ENCODE measurements around the gene ANLN.
A peak's percentile ranks its signal among the peaks of the same experiment; 100 is the strongest.

ANLN gene, protein sequence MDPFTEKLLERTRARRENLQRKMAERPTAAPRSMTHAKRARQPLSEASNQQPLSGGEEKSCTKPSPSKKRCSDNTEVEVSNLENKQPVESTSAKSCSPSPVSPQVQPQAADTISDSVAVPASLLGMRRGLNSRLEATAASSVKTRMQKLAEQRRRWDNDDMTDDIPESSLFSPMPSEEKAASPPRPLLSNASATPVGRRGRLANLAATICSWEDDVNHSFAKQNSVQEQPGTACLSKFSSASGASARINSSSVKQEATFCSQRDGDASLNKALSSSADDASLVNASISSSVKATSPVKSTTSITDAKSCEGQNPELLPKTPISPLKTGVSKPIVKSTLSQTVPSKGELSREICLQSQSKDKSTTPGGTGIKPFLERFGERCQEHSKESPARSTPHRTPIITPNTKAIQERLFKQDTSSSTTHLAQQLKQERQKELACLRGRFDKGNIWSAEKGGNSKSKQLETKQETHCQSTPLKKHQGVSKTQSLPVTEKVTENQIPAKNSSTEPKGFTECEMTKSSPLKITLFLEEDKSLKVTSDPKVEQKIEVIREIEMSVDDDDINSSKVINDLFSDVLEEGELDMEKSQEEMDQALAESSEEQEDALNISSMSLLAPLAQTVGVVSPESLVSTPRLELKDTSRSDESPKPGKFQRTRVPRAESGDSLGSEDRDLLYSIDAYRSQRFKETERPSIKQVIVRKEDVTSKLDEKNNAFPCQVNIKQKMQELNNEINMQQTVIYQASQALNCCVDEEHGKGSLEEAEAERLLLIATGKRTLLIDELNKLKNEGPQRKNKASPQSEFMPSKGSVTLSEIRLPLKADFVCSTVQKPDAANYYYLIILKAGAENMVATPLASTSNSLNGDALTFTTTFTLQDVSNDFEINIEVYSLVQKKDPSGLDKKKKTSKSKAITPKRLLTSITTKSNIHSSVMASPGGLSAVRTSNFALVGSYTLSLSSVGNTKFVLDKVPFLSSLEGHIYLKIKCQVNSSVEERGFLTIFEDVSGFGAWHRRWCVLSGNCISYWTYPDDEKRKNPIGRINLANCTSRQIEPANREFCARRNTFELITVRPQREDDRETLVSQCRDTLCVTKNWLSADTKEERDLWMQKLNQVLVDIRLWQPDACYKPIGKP

DNA sequence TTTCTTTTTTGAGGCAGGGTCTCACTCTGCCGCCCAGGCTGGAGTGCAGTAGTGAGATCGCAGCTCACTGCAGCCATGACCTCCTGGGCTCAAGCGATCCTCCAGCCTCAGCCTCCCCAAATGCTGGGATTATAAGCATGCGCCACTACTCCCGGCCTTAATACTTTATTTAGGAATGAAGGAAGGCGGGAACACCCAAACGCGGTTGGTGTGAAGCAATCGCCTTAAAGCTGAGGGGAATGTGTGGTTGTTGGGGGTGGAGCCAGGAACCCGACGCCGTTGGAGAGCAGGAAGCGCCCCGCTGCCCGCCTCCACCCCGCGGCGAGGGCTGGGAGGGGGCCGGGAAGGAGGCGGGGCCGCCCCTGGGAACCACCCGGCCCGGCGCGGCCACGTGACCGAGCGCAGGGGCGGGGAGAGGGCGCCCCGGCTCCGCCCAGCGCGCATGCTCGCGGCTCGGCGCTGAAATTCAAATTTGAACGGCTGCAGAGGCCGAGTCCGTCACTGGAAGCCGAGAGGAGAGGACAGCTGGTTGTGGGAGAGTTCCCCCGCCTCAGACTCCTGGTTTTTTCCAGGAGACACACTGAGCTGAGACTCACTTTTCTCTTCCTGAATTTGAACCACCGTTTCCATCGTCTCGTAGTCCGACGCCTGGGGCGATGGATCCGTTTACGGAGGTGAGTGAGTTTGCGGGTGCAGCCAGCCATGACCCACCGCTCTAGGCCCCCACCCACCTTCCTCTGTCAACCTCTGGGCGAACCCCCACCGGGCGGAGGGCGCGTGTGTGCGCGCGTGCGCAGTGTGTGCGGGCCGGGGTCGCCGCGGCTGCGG is at the start of gene ANLN:
TSS of gene ANLN (plus strand) at position 492 of the 828 bp plus-strand sequence. CDS start at position 657, 165 bp downstream.
- Histone ChIP-seq H3K9ac (ENCODE audit: low read length) (peak within 1 kb of the TSS; percentile 88), H3K36me3 (ENCODE audit: low read length) (peaks cover 11% of the 10 kb centered on the region; the same call in 1 of the 2 replicates), H2AFZ (ENCODE audit: low read depth, low read length, severe bottlenecking) (peak within 1 kb of the TSS; percentile 84), H3K4me3 (ENCODE audit: insufficient read depth, low read length, poor library complexity, severe bottlenecking) (peak within 1 kb of the TSS; percentile 93), H3K27me3 (ENCODE audit: low read length) (no peaks in the 10 kb centered on the region), H3K4me2 (ENCODE audit: low read depth, low read length, poor library complexity, severe bottlenecking) (peak within 1 kb of the TSS; percentile 83), H3F3A (ENCODE audit: insufficient read depth) (peaks cover 30% of the 10 kb centered on the region), H4K20me1 (ENCODE audit: low read depth, low read length) (peaks cover 5% of the 10 kb centered on the region), H3K9me2 (replicated peaks; ENCODE audit: insufficient read depth, low read length) (no peaks in the 10 kb centered on the region), H3K9me3 (ENCODE audit: insufficient read depth, low read length) (no peaks in the 10 kb centered on the region), H3K79me2 (ENCODE audit: insufficient read depth, low read length) (peaks cover 49% of the 10 kb centered on the region), H3K27ac (ENCODE audit: low read depth, low read length) (peak within 1 kb of the TSS; percentile 80)
- TF ChIP-seq, protein P1, sequence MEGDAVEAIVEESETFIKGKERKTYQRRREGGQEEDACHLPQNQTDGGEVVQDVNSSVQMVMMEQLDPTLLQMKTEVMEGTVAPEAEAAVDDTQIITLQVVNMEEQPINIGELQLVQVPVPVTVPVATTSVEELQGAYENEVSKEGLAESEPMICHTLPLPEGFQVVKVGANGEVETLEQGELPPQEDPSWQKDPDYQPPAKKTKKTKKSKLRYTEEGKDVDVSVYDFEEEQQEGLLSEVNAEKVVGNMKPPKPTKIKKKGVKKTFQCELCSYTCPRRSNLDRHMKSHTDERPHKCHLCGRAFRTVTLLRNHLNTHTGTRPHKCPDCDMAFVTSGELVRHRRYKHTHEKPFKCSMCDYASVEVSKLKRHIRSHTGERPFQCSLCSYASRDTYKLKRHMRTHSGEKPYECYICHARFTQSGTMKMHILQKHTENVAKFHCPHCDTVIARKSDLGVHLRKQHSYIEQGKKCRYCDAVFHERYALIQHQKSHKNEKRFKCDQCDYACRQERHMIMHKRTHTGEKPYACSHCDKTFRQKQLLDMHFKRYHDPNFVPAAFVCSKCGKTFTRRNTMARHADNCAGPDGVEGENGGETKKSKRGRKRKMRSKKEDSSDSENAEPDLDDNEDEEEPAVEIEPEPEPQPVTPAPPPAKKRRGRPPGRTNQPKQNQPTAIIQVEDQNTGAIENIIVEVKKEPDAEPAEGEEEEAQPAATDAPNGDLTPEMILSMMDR (IDR thresholded peaks at IDR 0.05; ENCODE audit: insufficient read depth, low read length, poor library complexity, severe bottlenecking), result no peak
- TF ChIP-seq EZH2phosphoT487 (conservative IDR thresholded peaks at IDR 0.05; ENCODE audit: low read length), result no peak

DNA sequence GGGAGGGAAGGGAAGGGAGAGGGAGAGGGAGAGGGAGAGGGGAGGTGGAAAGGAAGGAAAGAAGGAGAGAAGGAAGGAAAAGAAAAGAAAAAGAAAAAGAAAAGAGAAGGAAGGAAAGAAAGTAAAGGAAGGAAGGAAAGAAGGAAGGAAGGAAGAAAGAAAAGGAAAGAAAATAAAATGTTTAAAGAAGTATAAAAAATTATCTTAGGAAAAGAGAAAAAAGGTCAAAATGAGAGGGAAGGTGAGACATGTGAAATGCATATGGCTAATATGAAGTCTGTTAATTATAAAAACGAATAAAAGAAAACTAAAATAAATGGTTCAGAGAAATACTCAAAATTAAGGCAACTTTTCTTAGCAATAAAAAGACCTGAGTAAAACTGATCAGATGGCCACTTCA is 46.1 kb upstream of the ANLN start:
- no peak for TF ChIP-seq EZH2phosphoT487 (conservative IDR thresholded peaks at IDR 0.05; ENCODE audit: low read length)
- TF ChIP-seq, protein P1 (IDR thresholded peaks at IDR 0.05; ENCODE audit: insufficient read depth, low read length, poor library complexity, severe bottlenecking), result no peak
- Histone ChIP-seq H3K9me2 (replicated peaks; ENCODE audit: insufficient read depth, low read length) (no peaks in the 10 kb centered on the region), H3K79me2 (ENCODE audit: insufficient read depth, low read length) (no peaks in the 10 kb centered on the region)

DNA sequence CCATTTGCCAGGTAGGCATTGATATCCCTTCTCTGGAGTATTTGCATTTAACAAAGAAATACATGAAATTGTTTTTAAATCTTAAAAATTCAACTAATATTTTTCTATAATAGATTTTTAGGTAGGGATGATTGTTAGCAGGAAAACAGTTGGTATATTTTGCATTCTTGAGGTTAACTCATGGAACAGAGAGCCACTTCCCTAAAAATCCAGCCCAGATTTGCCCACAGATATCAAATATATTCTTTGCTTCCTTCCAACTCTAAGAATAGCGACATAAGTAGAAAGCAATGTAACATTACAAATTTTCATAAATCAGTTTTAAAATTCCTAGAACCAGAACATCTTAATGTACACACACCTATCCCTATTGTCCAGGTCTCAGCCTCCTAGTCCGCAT is 45.0 kb upstream of the ANLN start:
- no peaks in the 10 kb centered on the region for H3K9me2 ChIP-seq (replicated peaks; ENCODE audit: insufficient read depth, low read length)
- H3K27ac ChIP-seq (ENCODE audit: low read depth, low read length), result no peak overlapping the region
- no peaks in the 10 kb centered on the region for H3K79me2 ChIP-seq (ENCODE audit: insufficient read depth, low read length)
- no peak for TF ChIP-seq EZH2phosphoT487 (conservative IDR thresholded peaks at IDR 0.05; ENCODE audit: low read length)
- TF ChIP-seq, protein P1 (IDR thresholded peaks at IDR 0.05; ENCODE audit: insufficient read depth, low read length, poor library complexity, severe bottlenecking), result no peak
- H3F3A ChIP-seq (ENCODE audit: insufficient read depth), result no peaks in the 10 kb centered on the region
- H3K4me2 ChIP-seq (ENCODE audit: low read depth, low read length, poor library complexity, severe bottlenecking), result no peak overlapping the region
- H3K9me3 ChIP-seq (ENCODE audit: insufficient read depth, low read length), result no peaks in the 10 kb centered on the region
- no peaks in the 10 kb centered on the region for H4K20me1 ChIP-seq (ENCODE audit: low read depth, low read length)
- H2AFZ ChIP-seq (ENCODE audit: low read depth, low read length, severe bottlenecking), result no peak overlapping the region
- no peaks in the 10 kb centered on the region for H3K36me3 ChIP-seq (ENCODE audit: low read length)
- H3K4me3 ChIP-seq (ENCODE audit: insufficient read depth, low read length, poor library complexity, severe bottlenecking), result no peak overlapping the region
- H3K9ac ChIP-seq (ENCODE audit: low read length), result no peak overlapping the region
- no peaks in the 10 kb centered on the region for H3K27me3 ChIP-seq (ENCODE audit: low read length)

More for the DNA sequence above, 46.1 kb upstream of the ANLN start:
- H3K9ac ChIP-seq (ENCODE audit: low read length), result no peak overlapping the region
- no peaks in the 10 kb centered on the region for H3K36me3 ChIP-seq (ENCODE audit: low read length)
- H2AFZ ChIP-seq (ENCODE audit: low read depth, low read length, severe bottlenecking), result no peak overlapping the region
- no peaks in the 10 kb centered on the region for H3K9me3 ChIP-seq (ENCODE audit: insufficient read depth, low read length)
- H3F3A ChIP-seq (ENCODE audit: insufficient read depth), result no peaks in the 10 kb centered on the region
- no peak overlapping the region for H3K4me2 ChIP-seq (ENCODE audit: low read depth, low read length, poor library complexity, severe bottlenecking)
- H3K4me3 ChIP-seq (ENCODE audit: insufficient read depth, low read length, poor library complexity, severe bottlenecking), result no peak overlapping the region
- no peaks in the 10 kb centered on the region for H3K27me3 ChIP-seq (ENCODE audit: low read length)
- no peak overlapping the region for H3K27ac ChIP-seq (ENCODE audit: low read depth, low read length)
- H4K20me1 ChIP-seq (ENCODE audit: low read depth, low read length), result no peaks in the 10 kb centered on the region

Measured in SU-DHL-6 (cell line).